Measurements from ENCODE around the gene MRLN.

- no peak for TF ChIP-seq CTCF (IDR thresholded peaks at IDR 0.05; ENCODE audit: poor library complexity, severe bottlenecking)
- TF ChIP-seq RAD21 (conservative IDR thresholded peaks at IDR 0.05) = no peak
Measured at GRCh38 chr10:59748834-59749233, 4.4 kb downstream of the MRLN start.

Measured in neural cell (in vitro differentiated cells).